Karpas-422 (cell line): ENCODE data around the gene PPIL1. TPM values are rescaled to one million over a fixed set of nuclear protein-coding genes. Genes with fewer than 3 reads are reported as not detected.

Experiments used
- DNase-seq: peaks from one replicate; pipeline ENCODE4 v3.0.0-alpha.2; 2015
- H2AFZ ChIP-seq: fragments of 200-600 bp; sonication (generic); 2 replicates; pipeline ENCODE4 v1.6.1; 2014; ENCODE audit warnings: antibody characterized with exemption, low read length, mixed read lengths
- H3K27ac ChIP-seq: fragments of 200-600 bp; sonication (generic); 2 replicates; pipeline ENCODE4 v1.5.1; 2014; ENCODE audit warnings: mild to moderate bottlenecking, low read length, moderate library complexity
- H3K27me3 ChIP-seq: fragments of 200-600 bp; sonication (generic); 2 replicates; pipeline ENCODE4 v1.6.1; 2014; ENCODE audit warnings: low read length, mixed read lengths
- H3K36me3 ChIP-seq: fragments of 200-600 bp; sonication (generic); 2 replicates; pipeline ENCODE4 v1.6.1; 2014; ENCODE audit warnings: low read length, mixed read lengths; ENCODE audit not compliant: insufficient read depth
- H3K4me1 ChIP-seq: fragments of 200-600 bp; sonication (generic); 2 replicates; pipeline ENCODE4 v1.6.1; 2014; ENCODE audit warnings: mild to moderate bottlenecking, low read length, mixed read lengths
- H3K4me2 ChIP-seq: fragments of 200-600 bp; sonication (generic); 2 replicates; pipeline ENCODE4 v1.6.1; 2014; ENCODE audit warnings: low read length, low read depth, mild to moderate bottlenecking; ENCODE audit not compliant: poor library complexity, severe bottlenecking
- H3K4me3 ChIP-seq: fragments of 200-600 bp; sonication (generic); 2 replicates; pipeline ENCODE4 v1.5.1; 2014; ENCODE audit warnings: mild to moderate bottlenecking, antibody characterized with exemption, low read length, mixed read lengths
- H3K79me2 ChIP-seq: fragments of 200-600 bp; sonication (generic); 2 replicates; pipeline ENCODE4 v1.6.1; 2014; ENCODE audit warnings: mild to moderate bottlenecking, low read length, mixed read lengths
- H3K9ac ChIP-seq: fragments of 200-600 bp; sonication (generic); 2 replicates; pipeline ENCODE4 v1.6.0; 2014; ENCODE audit warnings: low read length
- H3K9me2 ChIP-seq: fragments of 200-600 bp; sonication (generic), shearing (Covaris generic); replicated peaks from 2 replicates; pipeline ENCODE4 v1.6.0; 2014; ENCODE audit warnings: mild to moderate bottlenecking, low read length, moderate library complexity; ENCODE audit not compliant: insufficient read depth
- H3K9me3 ChIP-seq: fragments of 300-700, 200-600 bp; sonication (generic); 2 replicates; pipeline ENCODE4 v1.6.1; 2014; ENCODE audit warnings: low read length, mixed read lengths
- H4K20me1 ChIP-seq: fragments of 200-600 bp; sonication (generic); 2 replicates; pipeline ENCODE4 v1.6.1; 2014; ENCODE audit warnings: mild to moderate bottlenecking, antibody characterized with exemption, low read length, low read depth; ENCODE audit not compliant: insufficient read depth
- total RNA-seq: library from RNA; depleted of rRNA; stranded (reverse); fragments of >200 nt; shearing (Covaris generic); gene quantifications from 2 replicates; pipeline ENCODE4 v1.2.3, GENCODE V29; 2014; ENCODE audit warnings: low replicate concordance

PPIL1 gene
- total RNA-seq, 1 experiment from 2014 or later, result 37.3 TPM

- no peaks in the 10 kb centered on the region for H3K9me2 ChIP-seq
- H3K27me3 ChIP-seq, result no peaks in the 10 kb centered on the region
- no peak overlapping the region for H3K27ac ChIP-seq
- H3K4me1 ChIP-seq, result no peaks in the 10 kb centered on the region
- no peak overlapping the region for H3K4me3 ChIP-seq
- H3K9me3 ChIP-seq, result no peaks in the 10 kb centered on the region
- no peak overlapping the region for H3K4me2 ChIP-seq
- no peak overlapping the region for H2AFZ ChIP-seq
- DNase-seq, result no peak
- no peaks in the 10 kb centered on the region for H4K20me1 ChIP-seq
- no peaks in the 10 kb centered on the region for H3K36me3 ChIP-seq
- no peak overlapping the region for H3K9ac ChIP-seq
- H3K79me2 ChIP-seq, result no peaks in the 10 kb centered on the region
Observed at GRCh38 chr6:36830577-36830976, 44.0 kb downstream of the PPIL1 start.

GRCh38 chr6:36829919-36830544, 44.6 kb downstream of the PPIL1 start:
- Histone ChIP-seq H3K27ac (no peak overlapping the region), H3K4me2 (no peak overlapping the region), H3K36me3 (no peaks in the 10 kb centered on the region), H3K79me2 (no peaks in the 10 kb centered on the region), H2AFZ (no peak overlapping the region; the same call in 1 of the 2 replicates), H3K9me2 (no peaks in the 10 kb centered on the region), H3K4me3 (no peak overlapping the region), H3K9me3 (no peaks in the 10 kb centered on the region), H3K4me1 (no peaks in the 10 kb centered on the region), H4K20me1 (no peaks in the 10 kb centered on the region), H3K9ac (no peak overlapping the region), H3K27me3 (no peaks in the 10 kb centered on the region)
- no peak for DNase-seq

GRCh38 chr6:36827261-36828079, 47.1 kb downstream of the PPIL1 start:
- H3K36me3 ChIP-seq, result no peaks in the 10 kb centered on the region
- H3K4me3 ChIP-seq, result no peak overlapping the region
- H3K4me1 ChIP-seq, result no peaks in the 10 kb centered on the region
- H4K20me1 ChIP-seq, result no peaks in the 10 kb centered on the region
- H3K9me3 ChIP-seq, result no peaks in the 10 kb centered on the region
- H3K79me2 ChIP-seq, result no peaks in the 10 kb centered on the region
- H2AFZ ChIP-seq, result no peak overlapping the region
- H3K4me2 ChIP-seq, result no peak overlapping the region
- H3K9me2 ChIP-seq, result no peaks in the 10 kb centered on the region
- DNase-seq, result no peak
- H3K27me3 ChIP-seq, result no peaks in the 10 kb centered on the region
- no peak overlapping the region for H3K27ac ChIP-seq
- H3K9ac ChIP-seq, result no peak overlapping the region

- no peak overlapping the region for H3K9ac ChIP-seq
- H4K20me1 ChIP-seq, result no peaks in the 10 kb centered on the region
- H3K9me3 ChIP-seq, result no peaks in the 10 kb centered on the region
- no peaks in the 10 kb centered on the region for H3K9me2 ChIP-seq
- H3K4me2 ChIP-seq, result no peak overlapping the region
- no peaks in the 10 kb centered on the region for H3K4me1 ChIP-seq
- DNase-seq, result no peak
- no peaks in the 10 kb centered on the region for H3K27me3 ChIP-seq
- H2AFZ ChIP-seq, result no peak overlapping the region
- no peaks in the 10 kb centered on the region for H3K79me2 ChIP-seq
- H3K27ac ChIP-seq, result no peak overlapping the region
- H3K4me3 ChIP-seq, result no peak overlapping the region
- H3K36me3 ChIP-seq, result no peaks in the 10 kb centered on the region
Observed at GRCh38 chr6:36826520-36827227, 47.9 kb downstream of the PPIL1 start.

- Histone ChIP-seq H3K79me2 (no peaks in the 10 kb centered on the region), H3K9ac (no peak overlapping the region), H3K9me3 (no peaks in the 10 kb centered on the region), H3K4me3 (no peak overlapping the region), H4K20me1 (no peaks in the 10 kb centered on the region), H2AFZ (no peak overlapping the region), H3K4me2 (no peak overlapping the region), H3K36me3 (no peaks in the 10 kb centered on the region), H3K4me1 (no peaks in the 10 kb centered on the region), H3K27ac (no peak overlapping the region), H3K27me3 (no peaks in the 10 kb centered on the region), H3K9me2 (no peaks in the 10 kb centered on the region)
- DNase-seq, result no peak
Observed at GRCh38 chr6:36825994-36826393, 48.6 kb downstream of the PPIL1 start.

GRCh38 chr6:36825452-36825851, 49.2 kb downstream of the PPIL1 start:
- Histone ChIP-seq H3K4me2 (no peak overlapping the region), H3K9ac (no peak overlapping the region), H3K79me2 (no peaks in the 10 kb centered on the region), H3K27me3 (no peaks in the 10 kb centered on the region), H2AFZ (no peak overlapping the region), H3K4me3 (no peak overlapping the region), H3K9me2 (no peaks in the 10 kb centered on the region), H3K27ac (no peak overlapping the region), H3K36me3 (no peaks in the 10 kb centered on the region), H3K4me1 (no peaks in the 10 kb centered on the region), H4K20me1 (no peaks in the 10 kb centered on the region), H3K9me3 (no peaks in the 10 kb centered on the region)
- no peak for DNase-seq

GRCh38 chr6:36824253-36824652, 50.4 kb downstream of the PPIL1 start:
- Histone ChIP-seq H3K4me2 (no peak overlapping the region), H2AFZ (no peak overlapping the region), H3K9ac (no peak overlapping the region)

GRCh38 chr6:36823421-36824096, 51.0 kb downstream of the PPIL1 start:
- H3K9me3 ChIP-seq, result no peaks in the 10 kb centered on the region
- H4K20me1 ChIP-seq, result no peaks in the 10 kb centered on the region
- no peak overlapping the region for H3K4me2 ChIP-seq
- no peak overlapping the region for H2AFZ ChIP-seq
- DNase-seq, result no peak
- no peak overlapping the region for H3K4me3 ChIP-seq
- H3K36me3 ChIP-seq, result no peaks in the 10 kb centered on the region
- no peaks in the 10 kb centered on the region for H3K4me1 ChIP-seq
- no peak overlapping the region for H3K27ac ChIP-seq
- no peaks in the 10 kb centered on the region for H3K79me2 ChIP-seq
- H3K27me3 ChIP-seq, result no peaks in the 10 kb centered on the region
- no peaks in the 10 kb centered on the region for H3K9me2 ChIP-seq
- H3K9ac ChIP-seq, result no peak overlapping the region

More at GRCh38 chr6:36824253-36824652, 50.4 kb downstream of the PPIL1 start:
- H3K79me2 ChIP-seq, result no peaks in the 10 kb centered on the region
- no peaks in the 10 kb centered on the region for H3K36me3 ChIP-seq
- no peaks in the 10 kb centered on the region for H3K9me2 ChIP-seq
- no peak for DNase-seq
- no peaks in the 10 kb centered on the region for H3K27me3 ChIP-seq
- no peaks in the 10 kb centered on the region for H3K4me1 ChIP-seq
- no peak overlapping the region for H3K27ac ChIP-seq
- no peak overlapping the region for H3K4me3 ChIP-seq
- no peaks in the 10 kb centered on the region for H4K20me1 ChIP-seq
- no peaks in the 10 kb centered on the region for H3K9me3 ChIP-seq
